Transverse colon (tissue), 4 donors: Measurements from ENCODE around the gene USP24. TPM values are rescaled to one million over a fixed set of nuclear protein-coding genes. Genes with fewer than 3 reads are reported as not detected.
"Not testable (repeated sequence)": the region's sequence is repeated elsewhere in the genome, so short reads cannot be mapped to it uniquely, and the experiment has no call there.

ENCODE experiments used
- DNase-seq: peaks from one replicate; pipeline ENCODE4 v3.0.0-alpha.2; 2019
- H3K27ac ChIP-seq, 4 donors: fragments of 200-600 bp; sonication (generic); 2 replicates each; pipeline ENCODE4 v1.5.1; 2016 to 2018; ENCODE audit warnings: inconsistent platforms in 4 of 4
- H3K27me3 ChIP-seq: fragments of 200-600 bp; sonication (generic); 2 replicates; pipeline ENCODE4 v1.5.1; 2017; ENCODE audit warnings: inconsistent platforms
- H3K36me3 ChIP-seq, 4 donors: fragments of 200-600 bp; sonication (generic); 2 replicates each; pipeline ENCODE4 v1.5.1; 2017 to 2019; ENCODE audit warnings: inconsistent platforms in 4 of 4
- H3K4me1 ChIP-seq, 4 donors: fragments of 200-600 bp; sonication (generic); 2 replicates each; pipeline ENCODE4 v1.5.1; 2017 to 2020; ENCODE audit warnings: inconsistent platforms in 4 of 4
- H3K4me3 ChIP-seq, 4 donors: fragments of 200-600 bp; sonication (generic); 1 replicate in 1 of 4; 2 replicates in 3 of 4; pipeline versions ENCODE4 v1.5.1 to v1.6.1; 2017 to 2019; ENCODE audit warnings: inconsistent platforms in 4 of 4
- H3K9me3 ChIP-seq, 2 donors: fragments of 200-600 bp; sonication (generic); 2 replicates each; pipeline ENCODE4 v1.5.1; 2017 to 2019; ENCODE audit warnings: inconsistent platforms in 2 of 2
- CTCF ChIP-seq, 5 experiments: fragments of 200-600 bp in 3 of 5; fragments of 450-650 bp in 2 of 5; sonication (generic) in 3 of 5; IDR thresholded peaks; 1 replicate in 2 of 5; 2 replicates in 3 of 5; pipeline ENCODE4 v1.5.1; 2016 to 2017; ENCODE audit warnings: antibody characterized with exemption in 5 of 5, inconsistent platforms in 3 of 5, mild to moderate bottlenecking in 2 of 5, moderate library complexity in 1 of 5
- EP300 ChIP-seq: sonication (generic); formaldehyde crosslinking; IDR thresholded peaks from one replicate; pipeline ENCODE4 v1.6.1; 2017; ENCODE audit warnings: antibody characterized with exemption, low read depth
- POLR2A ChIP-seq: fragments of 450-650 bp; IDR thresholded peaks from one replicate; pipeline ENCODE4 v1.6.1; 2016; ENCODE audit warnings: antibody characterized with exemption, mild to moderate bottlenecking, moderate library complexity
- POLR2AphosphoS5 ChIP-seq, 3 donors: sonication (generic); formaldehyde crosslinking; IDR thresholded peaks; one replicate each; pipeline ENCODE4 v1.6.1; 2016; ENCODE audit warnings: antibody characterized with exemption in 3 of 3
- WGBS, 2 donors: methylation state at CpG; one replicate each; pipeline ENCODE4 v1.1.5; 2018; ENCODE audit warnings: low coverage in 1 of 2; 5-methylcytosine and 5-hydroxymethylcytosine counted together
- in situ Hi-C, 4 donors: fragments of 200-750 bp; cut with MboI; loops; one replicate each; pipeline versions ENCODE4 v1.15.0 to v1.15.1; 2017; ENCODE audit warnings: low sequenced_read_pairs in 3 of 4, low pct_ligation_motif_present in 1 of 4, low pct_unique_long_range_greater_than_20kb in 1 of 4
- intact Hi-C: fragments of 100-400 bp; cut with DNase I; formaldehyde crosslinking; loops from one replicate; pipeline ENCODE4 v1.15.1; 2023; ENCODE audit warnings: low total_unique reads
- small RNA-seq, 4 donors: library from RNA; depleted of rRNA; stranded (forward); fragments of <200 nt; gene quantifications; one replicate each; pipeline ENCODE3, GENCODE V24; 2016
- total RNA-seq, 4 donors: library from RNA; depleted of rRNA; stranded (reverse); fragments of >200 nt; gene quantifications; one replicate each; pipeline ENCODE4 v1.1.0, GENCODE V29; 2016

The USP24 gene
- total RNA-seq, 4 donors from 2014 or later: 30.7 to 79.4 (median 48.9) TPM

- DNase-seq, H3K4me3 ChIP-seq, intact Hi-C loops, H3K36me3 ChIP-seq, H3K27ac ChIP-seq, in situ Hi-C loops, H3K9me3 ChIP-seq, H3K27me3 ChIP-seq, H3K4me1 ChIP-seq: not testable (repeated sequence)
- WGBS, 2 donors: 67 to 77% methylated on average over 8 to 10 of the region's 10 CpGs
Observed at GRCh38 chr1:55024163-55024562, 191.0 kb downstream of the USP24 start.

- WGBS, 2 donors: 42 to 100% methylated on average over 1 to 15 of the region's 15 CpGs
- Histone ChIP-seq H3K36me3 (no peaks in the 10 kb centered on the region), H3K27ac (no peak overlapping the region), H3K9me3 (no peaks in the 10 kb centered on the region), H3K27me3 (peaks cover 6% of the 10 kb centered on the region), H3K4me1 (no peaks in the 10 kb centered on the region), H3K4me3 (no peak overlapping the region)
- TF ChIP-seq CTCF (IDR thresholded peaks at IDR 0.05) (peak; percentile 72 to 91 (median 82)), POLR2A (no peak), EP300 (no peak)
- intact Hi-C loops (no loop called here), in situ Hi-C loops (no loop called here)
- DNase-seq: peak; percentile 92
Observed at GRCh38 chr1:55021942-55022546, 193.1 kb downstream of the USP24 start.

- Histone ChIP-seq H3K4me1 (no peaks in the 10 kb centered on the region), H3K9me3 (no peaks in the 10 kb centered on the region), H3K27me3 (peaks cover 10% of the 10 kb centered on the region), H3K4me3 (no peak overlapping the region), H3K27ac (no peak overlapping the region), H3K36me3 (no peaks in the 10 kb centered on the region)
- intact Hi-C loops (no loop called here), in situ Hi-C loops (no loop called here)
- 86% methylated on average over 9 of the region's 9 CpGs; no CpG with 5 or more reads in 1 of the 2 donors for WGBS, 2 donors
- DNase-seq: no peak
- TF ChIP-seq CTCF (IDR thresholded peaks at IDR 0.05) (no peak), EP300 (no peak), POLR2A (no peak), POLR2AphosphoS5 (IDR thresholded peaks at IDR 0.05) (no peak)
Observed at GRCh38 chr1:55018395-55018794, 196.8 kb downstream of the USP24 start.

Small RNAs within 50 kb of the gene (small RNA-seq; reads per million reads assigned to genes)
- gene MIR4422: 0 reads per million in 4 donors

Other genes with a start within 250 kb of the USP24 start
- gene TMEM61, start 234.7 kb downstream of the USP24 start, total RNA-seq: 10 to 100 TPM in 1 of 4 donors, 1 to 10 TPM in 3; 7.1 to 24.8 (median 8.5) TPM
- not detected for gene BSND, start 216.4 kb downstream of the USP24 start, total RNA-seq
- 10 to 100 TPM in 1 of 4 donors, 1 to 10 TPM in 2, not detected in 1; 1.9 to 18.9 (median 2.6) TPM for gene PCSK9, start 175.8 kb downstream of the USP24 start, total RNA-seq